ENCODE data around the gene MOB3A. TPM values are rescaled to one million over a fixed set of nuclear protein-coding genes. Genes with fewer than 3 reads are reported as not detected.
"Not testable (repeated sequence)": the region's sequence is repeated elsewhere in the genome, so short reads cannot be mapped to it uniquely, and the experiment has no call there.

MOB3A gene
- 14.8 and 25.0 TPM in 2 replicates for total RNA-seq (2014; rRNA removed; shearing (Covaris generic))
- polyA plus RNA-seq (2015; cell fraction: cytosol; rRNA removed): 34.6 and 35.6 TPM in 2 replicates
- 23.7 and 30.2 TPM in 2 replicates for polyA plus RNA-seq (2015; cell fraction: nucleus; rRNA removed)

DNA sequence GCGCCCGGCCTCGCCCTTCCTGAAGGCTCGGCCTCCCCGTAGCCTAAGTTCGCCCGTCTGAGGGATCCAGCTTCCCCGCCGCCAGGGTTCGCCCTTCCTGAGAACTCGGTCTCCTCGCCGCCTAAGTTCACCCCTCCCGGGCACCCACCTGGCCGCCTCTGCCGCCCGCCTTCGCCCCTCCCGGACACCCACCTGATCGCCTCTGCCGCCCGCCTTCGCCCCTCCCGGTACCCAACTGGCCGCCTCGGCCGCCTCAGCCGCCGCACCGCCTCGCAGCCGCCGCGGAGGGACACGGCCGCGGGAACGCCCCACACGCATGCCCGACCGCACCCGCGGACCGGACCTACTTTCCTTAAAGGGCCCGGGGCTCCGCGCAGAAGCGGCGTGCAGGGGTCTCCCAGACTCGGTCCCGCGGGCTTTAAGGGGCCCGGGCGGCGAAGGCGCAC, at the start of gene MOB3A:
Gene MOB3A (minus strand): TSS at position 293 of the 446 bp plus-strand sequence. CDS start 17,766 bp downstream, outside the sequence.
- DNase-seq (ENCODE audit: low read depth): no peak

DNA sequence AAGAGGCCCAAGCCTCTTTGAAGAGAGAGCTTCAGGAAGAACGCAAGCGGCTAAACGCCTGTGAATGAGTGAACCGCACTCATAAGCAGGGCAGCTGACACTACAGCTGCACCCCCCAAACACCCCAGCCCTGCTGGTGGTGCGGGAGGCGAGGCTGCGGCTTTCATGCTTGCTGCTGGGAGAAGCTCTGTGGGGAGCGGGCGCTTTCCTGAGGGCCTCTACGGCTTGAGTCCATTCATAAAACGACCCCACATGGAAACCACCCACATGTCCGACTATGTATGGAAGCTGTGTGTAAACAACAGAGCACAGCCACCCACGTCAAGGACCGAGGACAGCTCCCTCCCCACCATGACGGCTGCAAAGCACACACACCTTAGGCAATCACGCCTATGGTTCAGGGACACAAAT, 49.7 kb upstream of the MOB3A start:
- DNase-seq (ENCODE audit: low read depth): no peak

DNA sequence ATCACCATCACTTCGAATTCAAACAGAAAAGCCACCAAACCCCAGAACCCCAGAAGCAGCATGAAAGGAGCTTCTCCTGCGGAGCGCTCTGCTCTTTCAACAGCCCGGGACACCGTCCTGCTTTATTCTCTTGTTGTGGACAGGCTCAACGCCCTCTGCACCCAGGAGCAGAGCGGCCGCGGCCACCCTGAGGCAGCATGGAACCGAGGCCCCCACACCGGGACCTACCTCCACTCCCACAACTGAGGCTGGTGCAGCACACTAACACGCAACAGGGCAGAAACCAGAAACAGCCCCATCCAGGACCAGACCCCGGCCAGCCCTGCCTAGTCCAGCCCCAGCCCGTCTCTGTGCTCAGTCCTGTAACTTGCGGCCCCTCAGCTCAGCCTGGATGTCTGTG, 48.1 kb upstream of the MOB3A start:
- no peak for DNase-seq (ENCODE audit: low read depth)

DNA sequence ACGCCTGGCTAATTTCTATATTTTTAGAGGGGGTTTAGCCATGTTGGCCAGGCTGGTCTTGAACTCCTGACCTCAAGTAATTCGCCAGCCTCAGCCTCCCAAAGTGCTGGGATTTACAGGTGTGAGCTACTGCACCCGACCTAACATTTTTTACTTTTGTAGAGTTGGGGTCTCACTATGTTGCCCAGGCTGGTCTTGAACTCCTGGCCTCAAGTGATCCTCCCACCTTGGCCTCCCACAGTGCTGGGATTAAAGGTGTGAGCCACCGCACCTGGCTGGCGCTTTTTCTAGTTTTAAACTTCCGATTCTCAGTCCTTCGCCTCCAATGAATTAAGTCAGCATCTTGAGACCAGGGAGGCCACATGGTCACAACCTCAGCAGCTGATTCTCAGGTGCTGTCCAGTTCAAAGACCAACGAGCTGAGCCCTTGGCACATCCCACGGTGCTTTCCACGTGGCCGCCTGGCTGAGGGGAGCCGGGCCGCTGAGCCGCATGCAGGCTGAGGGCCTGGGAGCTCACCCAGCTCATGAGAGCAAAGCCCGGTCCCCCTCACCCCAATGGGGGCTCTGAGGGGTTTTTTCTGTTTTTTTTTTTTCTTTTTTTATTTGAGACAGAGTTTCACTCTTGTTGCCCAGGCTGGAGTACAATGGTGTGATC, 46.2 kb upstream of the MOB3A start:
- no peak for DNase-seq (ENCODE audit: low read depth)

DNA sequence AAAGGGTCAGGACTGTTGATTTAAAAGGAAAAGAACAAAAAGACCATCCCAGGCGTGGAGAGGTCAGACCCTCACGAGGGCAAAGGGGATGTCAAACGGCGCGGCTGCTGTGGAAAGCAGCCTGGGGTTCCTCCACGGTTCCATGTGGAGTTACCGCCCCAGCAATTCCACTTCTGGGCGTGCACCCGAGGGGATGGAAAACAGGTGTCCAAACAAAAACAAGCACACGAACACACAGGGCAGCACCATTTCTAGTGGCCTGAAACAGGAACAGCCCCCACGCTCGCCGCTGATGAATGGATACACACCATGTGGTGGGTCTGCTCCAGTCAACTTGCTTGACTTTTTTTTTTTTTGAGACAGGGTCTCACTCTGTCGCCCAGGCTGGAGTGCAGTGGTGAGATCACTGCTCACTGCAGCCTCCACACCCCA, 44.0 kb upstream of the MOB3A start:
- DNase-seq (ENCODE audit: low read depth): no peak

DNA sequence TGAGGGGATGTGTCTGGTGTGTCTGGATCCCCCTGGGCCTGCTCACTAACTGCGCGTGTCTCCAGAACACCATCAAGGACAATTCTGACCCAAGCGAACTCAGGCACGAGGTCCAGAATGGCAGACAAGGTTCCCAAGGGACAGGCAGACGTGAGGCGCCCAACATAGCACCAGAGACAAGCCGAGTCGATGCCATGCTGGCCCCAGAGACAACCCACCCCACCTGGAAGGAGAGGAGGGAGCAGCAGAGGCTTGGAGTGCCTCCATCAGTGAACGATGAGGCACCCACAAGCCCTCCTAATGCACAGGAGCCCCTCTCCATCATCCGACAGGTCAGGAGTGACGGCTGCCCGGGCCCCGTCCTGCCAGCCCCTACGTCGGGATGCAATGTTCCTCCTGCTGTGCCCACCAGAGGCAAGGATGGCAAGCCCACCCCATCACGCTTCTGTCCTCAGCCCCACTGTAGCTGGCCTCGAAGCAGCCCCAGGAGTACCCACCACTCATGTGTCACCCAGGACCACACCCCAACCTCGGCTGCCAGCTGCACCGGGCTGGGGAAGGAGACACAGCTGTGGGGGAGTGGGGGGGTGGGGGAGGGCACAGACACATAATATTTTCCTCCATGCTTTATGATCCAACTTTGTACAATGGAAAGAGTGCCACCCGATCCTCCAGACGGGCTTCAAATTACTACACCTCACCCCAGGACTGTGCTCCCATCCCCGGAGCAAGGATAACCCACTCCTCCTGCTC, 43.4 kb upstream of the MOB3A start:
- DNase-seq (ENCODE audit: low read depth): no peak

DNA sequence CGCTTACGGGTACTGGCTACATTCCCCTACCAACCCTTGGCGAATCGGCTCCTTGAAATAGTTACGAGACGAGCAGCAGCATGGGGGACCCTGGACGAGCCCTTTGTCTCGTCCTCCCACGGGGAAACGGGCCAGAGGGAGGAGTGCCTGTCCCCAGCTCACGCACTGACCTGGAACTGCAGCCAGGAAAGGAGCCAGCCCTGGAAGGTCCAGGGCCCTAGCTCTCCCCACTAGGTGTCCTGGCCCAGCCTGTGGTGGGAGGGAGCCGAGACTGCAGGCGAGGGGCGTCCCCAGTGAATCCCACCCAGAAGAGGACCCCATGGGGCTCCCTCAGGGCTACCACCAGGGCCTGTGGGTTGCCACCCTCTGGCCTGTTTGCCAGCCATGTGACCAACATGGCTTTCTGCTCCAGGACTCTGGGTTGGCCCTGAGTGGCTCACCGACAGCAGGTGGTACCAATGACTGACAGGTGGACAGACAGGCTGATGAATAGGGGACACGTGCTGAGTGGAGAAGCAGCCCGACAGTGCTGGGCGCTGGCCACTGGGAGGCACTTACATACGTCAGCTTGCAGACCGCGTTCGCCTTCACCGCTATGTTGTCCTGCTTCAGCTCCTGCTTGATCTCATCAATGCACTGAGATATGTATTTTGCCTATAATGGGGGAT, 42.1 kb upstream of the MOB3A start:
- no peak for DNase-seq (ENCODE audit: low read depth)

DNA sequence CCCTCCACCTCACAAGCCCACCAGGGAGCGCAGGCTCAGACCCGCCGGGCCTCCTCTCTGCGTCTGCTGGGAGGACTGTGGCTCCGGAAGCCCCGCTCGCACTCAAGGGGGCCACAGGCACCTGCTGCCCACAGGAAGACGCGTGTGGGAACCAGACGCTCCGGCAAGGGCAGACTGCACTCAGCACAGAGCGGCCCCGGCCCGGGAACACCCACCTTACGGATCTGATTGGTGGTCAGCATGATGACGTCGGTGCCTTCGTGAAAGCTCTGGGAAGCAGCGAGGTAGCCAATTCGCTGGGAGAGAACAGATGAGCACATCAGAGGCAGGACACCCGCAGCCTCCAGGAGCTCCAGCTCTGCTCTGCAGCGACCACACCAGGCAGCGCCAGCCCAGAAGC, 40.7 kb upstream of the MOB3A start:
- no peak for DNase-seq (ENCODE audit: low read depth)

DNA sequence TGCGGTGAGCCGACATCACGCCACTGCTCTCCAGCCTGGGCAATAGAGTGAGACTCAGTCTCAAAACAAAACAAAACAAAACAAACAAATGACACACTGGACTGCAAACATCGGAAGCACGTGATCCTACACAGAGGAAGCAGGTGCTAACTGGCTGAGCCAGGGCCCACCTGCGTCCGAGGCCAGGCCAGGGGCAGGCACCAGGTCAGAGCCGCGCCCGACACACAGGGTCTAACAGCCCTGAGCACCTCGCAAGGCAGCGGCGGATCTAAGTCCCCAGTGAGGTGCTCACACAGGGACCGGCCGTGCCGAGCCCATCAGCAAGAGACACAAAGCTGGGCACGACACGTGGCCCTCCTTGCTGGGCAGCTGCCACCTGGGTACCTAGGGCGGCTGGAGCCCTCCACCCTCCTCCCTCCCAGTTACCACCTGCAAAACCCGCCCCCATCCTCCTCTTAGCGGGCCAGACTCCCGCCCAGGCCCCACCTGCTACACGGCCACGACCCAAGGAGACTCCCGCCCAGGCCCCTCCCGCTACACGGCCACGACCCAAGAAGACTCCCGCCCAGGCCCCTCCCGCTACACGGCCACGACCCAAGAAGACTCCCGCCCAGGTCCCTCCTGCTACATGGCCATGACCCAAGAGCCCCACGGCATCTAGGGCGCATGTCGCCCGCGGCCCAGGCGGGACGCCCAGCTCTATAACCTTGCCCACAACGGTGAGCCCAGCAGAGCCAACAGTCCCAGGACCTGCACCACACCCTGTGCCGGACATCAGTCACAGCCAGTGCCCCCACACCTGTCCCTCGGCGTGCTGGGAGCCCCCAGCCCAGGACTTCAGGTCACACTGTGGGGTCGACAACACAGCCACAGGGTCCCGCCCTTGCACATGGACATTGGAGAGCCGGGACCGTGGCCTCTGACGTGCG, 39.6 kb upstream of the MOB3A start:
- no peak for DNase-seq (ENCODE audit: low read depth)

DNA sequence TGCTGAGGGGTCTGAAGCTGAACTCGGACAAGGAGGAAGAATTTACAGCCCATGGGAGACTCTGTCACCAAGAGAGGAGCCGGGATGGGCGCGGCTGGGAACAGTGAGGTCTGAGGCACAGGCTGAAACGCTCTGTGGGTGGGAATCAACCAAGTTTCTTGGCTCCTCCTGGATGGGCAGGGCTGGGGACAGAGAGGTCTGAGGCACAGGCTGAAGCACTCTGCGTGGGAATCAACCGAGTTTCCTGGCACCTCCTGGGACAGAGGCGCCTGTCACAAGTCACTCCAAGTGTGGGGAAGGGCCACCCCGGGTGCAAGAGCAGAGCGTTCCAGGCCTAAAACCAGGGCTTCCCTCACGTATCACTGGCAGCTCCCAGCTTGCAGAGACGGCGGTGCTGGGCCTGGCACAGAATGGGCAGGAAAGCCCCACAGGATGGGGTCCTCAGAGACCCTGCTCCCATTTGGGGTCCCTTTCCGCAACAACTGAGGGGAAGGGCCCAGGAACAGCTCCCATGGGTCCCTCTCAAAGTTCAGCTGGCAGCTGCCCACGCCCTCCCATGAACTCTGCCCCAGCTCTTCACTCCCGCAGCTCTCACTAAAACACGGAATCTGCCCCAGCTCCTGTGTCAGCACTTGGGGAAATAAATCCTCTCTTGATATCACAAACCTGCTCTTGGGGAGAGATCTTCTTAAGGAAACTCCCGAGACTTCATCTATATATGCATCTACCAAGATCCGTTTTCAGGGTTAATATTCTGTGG, 36.8 kb upstream of the MOB3A start:
- DNase-seq (ENCODE audit: low read depth): no peak

DNA sequence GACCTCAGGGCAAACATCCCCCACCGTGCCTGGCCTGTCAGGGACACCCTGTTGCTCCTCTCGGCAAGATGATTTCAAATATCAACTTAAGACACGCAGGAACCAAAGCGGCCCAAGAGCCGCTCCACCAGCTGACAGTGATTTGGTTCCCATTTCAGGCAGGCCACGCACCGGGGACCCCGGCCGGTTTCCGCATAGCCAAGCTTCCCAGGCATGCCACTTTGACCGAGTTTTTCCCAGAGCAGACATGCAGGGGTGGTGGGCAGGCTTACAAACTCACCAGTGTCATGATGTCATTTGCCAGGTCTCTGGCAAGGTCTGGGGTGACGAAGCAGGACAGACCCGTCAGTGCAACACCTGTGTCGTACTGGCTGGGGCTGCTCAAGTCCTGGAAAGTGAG, 36.1 kb upstream of the MOB3A start:
- no peak for DNase-seq (ENCODE audit: low read depth)

DNA sequence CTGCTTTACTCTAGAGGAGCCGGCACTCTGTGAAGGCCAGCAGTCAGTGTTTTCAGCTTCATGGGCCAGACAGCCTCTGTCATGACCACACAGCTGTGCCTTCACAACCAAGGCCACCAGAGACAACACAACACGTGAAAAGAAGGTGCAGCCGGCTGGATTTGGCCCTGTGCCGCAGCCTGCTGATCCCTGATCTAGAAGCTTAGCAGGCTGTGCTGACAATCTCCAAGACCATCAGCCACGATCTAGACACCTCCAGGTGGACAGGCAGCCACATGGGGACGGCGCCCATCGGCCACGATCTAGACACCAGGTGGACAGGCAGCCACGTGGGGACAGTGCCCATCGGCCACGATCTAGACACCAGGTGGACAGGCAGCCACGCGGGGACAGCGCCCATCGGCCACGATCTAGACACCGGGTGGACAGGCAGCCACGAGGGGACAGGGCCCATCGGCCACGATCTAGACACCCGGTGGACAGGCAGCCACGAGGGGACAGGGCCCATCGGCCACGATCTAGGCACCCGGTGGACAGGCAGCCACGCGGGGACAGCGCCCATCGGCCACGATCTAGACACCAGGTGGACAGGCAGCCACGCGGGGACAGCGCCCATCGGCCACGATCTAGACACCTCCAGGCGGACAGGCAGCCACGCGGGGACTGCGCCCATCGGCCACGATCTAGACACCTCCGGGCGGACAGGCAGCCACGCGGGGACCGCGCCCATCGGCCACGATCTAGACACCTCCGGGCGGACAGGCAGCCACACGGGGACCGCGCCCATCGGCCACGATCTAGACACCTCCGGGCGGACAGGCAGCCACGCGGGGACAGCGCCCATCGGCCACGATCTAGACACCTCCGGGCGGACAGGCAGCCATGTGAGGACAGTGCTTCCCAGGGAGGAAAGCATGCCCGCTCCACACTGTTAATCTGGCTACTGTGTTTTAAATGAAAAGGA, 35.2 kb upstream of the MOB3A start:
- DNase-seq (ENCODE audit: low read depth): not testable (repeated sequence)

DNA sequence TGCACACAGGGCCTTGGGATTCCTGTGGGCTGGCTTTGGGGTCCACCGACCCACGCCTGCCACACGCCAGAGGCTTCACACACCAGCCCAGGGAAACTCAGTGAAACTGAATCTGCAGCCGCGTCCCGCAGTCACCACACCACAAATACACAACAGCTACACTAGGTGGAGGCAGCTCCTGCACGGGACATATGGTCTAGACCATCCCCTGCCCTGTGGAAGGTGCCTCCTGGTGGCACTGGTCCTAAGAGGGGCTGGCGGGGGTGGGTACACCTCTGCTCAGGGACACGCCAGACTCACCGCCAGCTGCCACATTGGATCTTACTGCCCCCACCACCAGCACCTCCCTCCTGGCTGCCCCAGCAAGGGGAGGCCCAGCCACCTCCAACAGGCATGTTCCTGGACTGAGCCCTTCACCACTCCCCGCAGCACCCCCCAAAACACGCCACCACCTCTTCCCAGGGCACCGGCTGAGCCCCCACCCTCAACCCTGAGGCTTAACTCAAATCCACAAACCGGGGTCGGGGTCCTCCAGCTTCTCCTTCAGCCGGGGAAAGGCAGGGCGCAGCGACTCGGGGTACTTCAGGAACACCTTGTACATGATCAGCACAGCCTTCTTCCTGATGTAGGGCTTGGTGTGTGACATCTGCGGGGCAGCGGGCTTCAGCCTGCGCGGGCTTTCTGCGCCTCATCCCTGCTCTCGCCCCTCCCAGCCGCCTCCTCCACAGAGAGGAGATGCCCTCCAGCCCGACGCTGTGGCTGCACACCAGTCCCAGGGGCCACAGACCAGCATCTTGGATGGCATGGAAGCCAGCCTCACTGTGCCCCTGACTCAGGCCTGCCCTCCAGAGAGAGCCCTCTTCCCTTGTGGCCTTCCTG, 34.0 kb upstream of the MOB3A start:
- DNase-seq (ENCODE audit: low read depth): no peak

DNA sequence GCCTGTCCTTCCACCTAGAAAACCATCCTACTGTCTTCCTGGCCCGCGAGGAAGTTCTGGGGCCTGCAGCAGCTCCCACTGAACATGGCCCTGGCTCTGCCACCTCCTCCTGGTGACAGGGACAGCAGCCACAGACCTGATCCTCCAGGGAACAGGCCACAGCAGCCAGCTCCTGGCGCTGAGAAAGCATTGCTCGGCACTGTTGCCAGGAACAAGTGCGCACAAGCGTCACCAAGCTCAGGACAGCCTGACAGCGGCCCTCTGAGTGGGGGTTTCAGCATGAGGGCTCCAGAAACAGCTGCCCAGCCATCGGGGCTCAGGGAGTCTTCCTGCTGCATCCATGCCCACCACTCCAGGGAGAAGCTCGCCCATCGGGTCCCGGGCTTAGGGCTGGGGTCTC, 33.4 kb upstream of the MOB3A start:
- no peak for DNase-seq (ENCODE audit: low read depth)

DNA sequence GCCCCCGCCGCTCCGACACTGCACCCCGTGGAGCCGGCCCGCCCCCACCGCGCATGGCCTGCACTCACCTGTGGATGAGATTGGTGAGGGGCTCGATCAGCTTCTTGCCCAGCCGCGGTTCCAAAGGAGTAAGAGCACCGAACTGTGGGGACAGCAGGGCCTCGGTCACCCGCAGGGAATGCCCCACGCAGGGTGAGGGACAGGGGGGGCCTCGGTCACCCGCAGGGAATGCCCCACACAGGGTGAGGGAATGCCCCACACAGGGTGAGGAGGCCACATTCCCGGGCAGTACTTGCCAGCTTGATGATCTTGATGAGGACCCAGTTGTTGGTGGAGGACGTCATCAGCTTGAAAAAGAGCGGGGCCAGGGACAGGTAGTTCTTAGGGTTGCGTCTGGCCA, 32.9 kb upstream of the MOB3A start:
- no peak for DNase-seq (ENCODE audit: low read depth)

DNA sequence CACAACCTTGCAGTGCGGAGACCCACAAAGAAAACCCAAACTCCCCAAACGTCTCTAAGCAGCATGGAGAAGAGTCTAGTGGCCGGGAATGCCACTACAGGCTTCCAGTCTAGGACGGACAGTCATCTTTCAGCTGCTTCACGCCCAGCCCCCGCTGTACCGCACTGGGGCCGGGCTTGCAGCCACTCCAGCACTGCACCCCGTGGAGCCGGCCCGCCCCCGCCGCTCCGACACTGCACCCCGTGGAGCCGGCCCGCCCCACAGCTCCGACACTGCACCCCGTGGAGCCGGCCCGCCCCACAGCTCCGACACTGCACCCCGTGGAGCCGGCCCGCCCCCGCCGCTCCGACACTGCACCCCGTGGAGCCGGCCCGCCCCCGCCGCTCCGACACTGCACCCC, 32.1 kb upstream of the MOB3A start:
- DNase-seq (ENCODE audit: low read depth): not testable (repeated sequence)

DNA sequence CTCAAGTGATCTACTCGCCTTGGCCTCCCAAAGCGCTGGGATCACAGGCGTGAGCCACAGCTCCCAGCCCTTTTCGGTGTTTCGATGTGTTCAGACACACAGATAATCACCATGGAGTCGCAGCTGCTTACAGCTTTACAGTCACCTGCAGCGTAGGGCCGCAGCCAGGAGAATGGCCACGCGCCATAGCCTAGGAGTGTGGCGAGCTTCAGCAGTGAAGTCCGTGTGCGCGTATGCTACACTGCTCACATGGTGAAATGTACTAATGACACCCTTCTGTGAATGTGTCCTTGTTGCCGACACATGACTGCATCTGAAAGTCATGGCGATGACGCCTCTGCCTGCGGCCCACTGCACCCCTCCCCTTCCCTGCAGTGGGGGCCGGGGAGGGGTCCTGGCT, 31.6 kb upstream of the MOB3A start:
- DNase-seq (ENCODE audit: low read depth): no peak

DNA sequence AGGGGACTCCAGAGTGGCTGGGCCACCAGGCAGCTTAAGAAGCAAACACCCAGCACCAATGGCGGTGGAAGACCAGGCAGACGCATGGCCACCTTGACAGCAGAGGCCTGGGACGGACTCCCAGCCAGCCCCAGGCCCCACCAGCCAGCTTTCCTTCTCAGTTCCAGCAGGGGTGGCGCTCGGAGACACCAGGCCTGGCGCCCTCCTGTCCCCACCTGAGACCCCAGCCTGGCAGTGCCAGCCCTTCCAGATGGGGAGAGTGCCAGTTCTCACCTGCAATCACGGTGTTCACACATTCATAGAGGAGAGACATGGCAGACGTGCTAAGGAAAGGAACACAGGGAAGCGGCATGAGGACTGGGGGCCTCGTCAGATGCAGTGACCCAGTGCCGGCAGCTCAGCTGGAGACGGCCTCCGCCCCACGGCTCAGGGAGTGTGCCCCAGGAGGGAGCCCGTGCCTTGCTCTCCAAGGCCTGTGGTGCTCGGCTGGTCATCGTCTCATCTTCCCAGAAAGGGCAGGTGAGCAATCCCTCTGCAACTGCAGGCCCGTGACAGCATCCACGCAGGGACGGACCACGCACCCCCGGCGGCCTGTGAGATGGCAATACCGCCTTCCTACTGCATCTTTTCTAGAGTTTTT, 30.9 kb upstream of the MOB3A start:
- DNase-seq (ENCODE audit: low read depth): no peak

All from HT1080 (cell line).